Measurements from ENCODE around the gene PPFIBP1. TPM values are rescaled to one million over a fixed set of nuclear protein-coding genes. Genes with fewer than 3 reads are reported as not detected.

PPFIBP1 gene
- total and polyA plus RNA-seq, 2 of the 13 experiments (the other 11 are each of a cell fraction or from before 2014, with no cell fraction given), result 16.2 to 21.8 TPM

- TF ChIP-seq ZBTB26 (CRISPR knock-in tag; IDR thresholded peaks at IDR 0.05; ENCODE audit: borderline replicate concordance), result peak; percentile 83; the same call in 1 of the 2 replicates
- peak; percentile 98 for TF ChIP-seq ZNF772 (CRISPR knock-in tag; IDR thresholded peaks at IDR 0.05)
- TF ChIP-seq, protein P1, sequence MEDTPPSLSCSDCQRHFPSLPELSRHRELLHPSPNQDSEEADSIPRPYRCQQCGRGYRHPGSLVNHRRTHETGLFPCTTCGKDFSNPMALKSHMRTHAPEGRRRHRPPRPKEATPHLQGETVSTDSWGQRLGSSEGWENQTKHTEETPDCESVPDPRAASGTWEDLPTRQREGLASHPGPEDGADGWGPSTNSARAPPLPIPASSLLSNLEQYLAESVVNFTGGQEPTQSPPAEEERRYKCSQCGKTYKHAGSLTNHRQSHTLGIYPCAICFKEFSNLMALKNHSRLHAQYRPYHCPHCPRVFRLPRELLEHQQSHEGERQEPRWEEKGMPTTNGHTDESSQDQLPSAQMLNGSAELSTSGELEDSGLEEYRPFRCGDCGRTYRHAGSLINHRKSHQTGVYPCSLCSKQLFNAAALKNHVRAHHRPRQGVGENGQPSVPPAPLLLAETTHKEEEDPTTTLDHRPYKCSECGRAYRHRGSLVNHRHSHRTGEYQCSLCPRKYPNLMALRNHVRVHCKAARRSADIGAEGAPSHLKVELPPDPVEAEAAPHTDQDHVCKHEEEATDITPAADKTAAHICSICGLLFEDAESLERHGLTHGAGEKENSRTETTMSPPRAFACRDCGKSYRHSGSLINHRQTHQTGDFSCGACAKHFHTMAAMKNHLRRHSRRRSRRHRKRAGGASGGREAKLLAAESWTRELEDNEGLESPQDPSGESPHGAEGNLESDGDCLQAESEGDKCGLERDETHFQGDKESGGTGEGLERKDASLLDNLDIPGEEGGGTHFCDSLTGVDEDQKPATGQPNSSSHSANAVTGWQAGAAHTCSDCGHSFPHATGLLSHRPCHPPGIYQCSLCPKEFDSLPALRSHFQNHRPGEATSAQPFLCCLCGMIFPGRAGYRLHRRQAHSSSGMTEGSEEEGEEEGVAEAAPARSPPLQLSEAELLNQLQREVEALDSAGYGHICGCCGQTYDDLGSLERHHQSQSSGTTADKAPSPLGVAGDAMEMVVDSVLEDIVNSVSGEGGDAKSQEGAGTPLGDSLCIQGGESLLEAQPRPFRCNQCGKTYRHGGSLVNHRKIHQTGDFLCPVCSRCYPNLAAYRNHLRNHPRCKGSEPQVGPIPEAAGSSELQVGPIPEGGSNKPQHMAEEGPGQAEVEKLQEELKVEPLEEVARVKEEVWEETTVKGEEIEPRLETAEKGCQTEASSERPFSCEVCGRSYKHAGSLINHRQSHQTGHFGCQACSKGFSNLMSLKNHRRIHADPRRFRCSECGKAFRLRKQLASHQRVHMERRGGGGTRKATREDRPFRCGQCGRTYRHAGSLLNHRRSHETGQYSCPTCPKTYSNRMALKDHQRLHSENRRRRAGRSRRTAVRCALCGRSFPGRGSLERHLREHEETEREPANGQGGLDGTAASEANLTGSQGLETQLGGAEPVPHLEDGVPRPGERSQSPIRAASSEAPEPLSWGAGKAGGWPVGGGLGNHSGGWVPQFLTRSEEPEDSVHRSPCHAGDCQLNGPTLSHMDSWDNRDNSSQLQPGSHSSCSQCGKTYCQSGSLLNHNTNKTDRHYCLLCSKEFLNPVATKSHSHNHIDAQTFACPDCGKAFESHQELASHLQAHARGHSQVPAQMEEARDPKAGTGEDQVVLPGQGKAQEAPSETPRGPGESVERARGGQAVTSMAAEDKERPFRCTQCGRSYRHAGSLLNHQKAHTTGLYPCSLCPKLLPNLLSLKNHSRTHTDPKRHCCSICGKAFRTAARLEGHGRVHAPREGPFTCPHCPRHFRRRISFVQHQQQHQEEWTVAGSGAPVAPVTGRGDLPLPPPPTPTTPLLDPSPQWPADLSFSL (CRISPR knock-in tag; IDR thresholded peaks at IDR 0.05), result 0 out of 2 replicates have a peak, but pooled peaks have one; percentile 25
- TF ChIP-seq NAIF1 (CRISPR knock-in tag; IDR thresholded peaks at IDR 0.05; ENCODE audit: borderline replicate concordance), result peak; percentile 51; the same call in 1 of the 2 replicates
- TF ChIP-seq ZNF205 (CRISPR knock-in tag; IDR thresholded peaks at IDR 0.05), result peak; percentile 86
- TF ChIP-seq GPBP1L1 (CRISPR knock-in tag; IDR thresholded peaks at IDR 0.05), result no peak
- TF ChIP-seq SNAPC5 (CRISPR knock-in tag; IDR thresholded peaks at IDR 0.05; ENCODE audit: borderline replicate concordance), result no peak
- TF ChIP-seq, protein P2, sequence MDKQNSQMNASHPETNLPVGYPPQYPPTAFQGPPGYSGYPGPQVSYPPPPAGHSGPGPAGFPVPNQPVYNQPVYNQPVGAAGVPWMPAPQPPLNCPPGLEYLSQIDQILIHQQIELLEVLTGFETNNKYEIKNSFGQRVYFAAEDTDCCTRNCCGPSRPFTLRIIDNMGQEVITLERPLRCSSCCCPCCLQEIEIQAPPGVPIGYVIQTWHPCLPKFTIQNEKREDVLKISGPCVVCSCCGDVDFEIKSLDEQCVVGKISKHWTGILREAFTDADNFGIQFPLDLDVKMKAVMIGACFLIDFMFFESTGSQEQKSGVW (CRISPR knock-in tag; IDR thresholded peaks at IDR 0.05; ENCODE audit: borderline replicate concordance), result no peak
- TF ChIP-seq HHEX (CRISPR knock-in tag; IDR thresholded peaks at IDR 0.05), result peak; percentile 29; the same call in 1 of the 2 replicates
- peak; percentile 97 for TF ChIP-seq ZGPAT (CRISPR knock-in tag; IDR thresholded peaks at IDR 0.05)
- TF ChIP-seq CHD4 (IDR thresholded peaks at IDR 0.05; ENCODE audit: borderline replicate concordance, low read length), result peak; percentile 39; the same call in 1 of the 2 replicates
- TF ChIP-seq ZFP91 (CRISPR knock-in tag; IDR thresholded peaks at IDR 0.05; ENCODE audit: borderline replicate concordance), result peak; percentile 89
Measured at GRCh38 chr12:27549801-27550652, 26.0 kb downstream of the PPFIBP1 start (continued).
